IPS-NIHi7 (cell line): ENCODE results near the gene MIF.
"Not testable (repeated sequence)": the region's sequence is repeated elsewhere in the genome, so short reads cannot be mapped to it uniquely, and the experiment has no call there.

Experiments
- DNase-seq: peaks from one replicate; pipeline ENCODE4 v3.0.0; 2012; ENCODE audit warnings: mixed read lengths; ENCODE audit errors: extremely low spot score

Gene MIF

DNA sequence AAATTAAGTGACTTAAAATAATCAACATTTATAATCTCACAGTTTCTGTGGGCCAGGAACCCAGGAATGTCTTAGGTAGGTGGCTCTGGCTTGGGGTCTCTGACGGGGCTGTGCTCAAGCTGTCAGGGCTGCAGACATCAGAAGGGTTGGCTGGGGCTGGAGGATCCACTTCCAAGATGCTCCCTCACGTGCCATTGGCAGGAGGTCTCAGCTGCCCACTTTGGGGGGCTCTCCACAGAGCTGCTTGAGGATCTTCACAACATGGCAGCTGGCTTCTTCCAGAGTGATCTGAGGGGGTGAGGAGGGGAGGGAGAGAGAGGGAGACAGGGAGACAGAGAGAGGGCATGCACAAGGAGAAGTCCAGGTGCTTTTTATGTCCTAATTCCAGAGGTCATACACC lies 18.4 kb upstream of the MIF start:
- DNase-seq = no peak

DNA sequence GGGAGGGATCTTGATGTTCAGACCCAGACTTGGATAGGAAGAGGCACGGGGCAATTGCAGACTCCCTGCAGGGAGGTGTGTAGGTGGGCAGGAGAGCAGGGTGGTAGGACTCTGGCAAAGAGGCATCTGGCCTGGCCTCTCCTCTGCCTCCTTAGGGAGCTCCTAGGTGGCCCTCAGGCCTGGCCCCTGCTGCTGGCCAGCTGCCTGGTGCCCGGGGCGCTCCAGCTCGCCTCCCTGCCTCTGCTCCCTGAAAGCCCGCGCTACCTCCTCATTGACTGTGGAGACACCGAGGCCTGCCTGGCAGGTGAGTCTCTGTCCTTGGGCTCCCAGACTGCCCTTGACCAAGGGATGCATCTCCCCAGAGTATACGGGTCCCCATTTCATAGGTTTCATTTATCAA lies 16.6 kb upstream of the MIF start:
- no peak for DNase-seq

DNA sequence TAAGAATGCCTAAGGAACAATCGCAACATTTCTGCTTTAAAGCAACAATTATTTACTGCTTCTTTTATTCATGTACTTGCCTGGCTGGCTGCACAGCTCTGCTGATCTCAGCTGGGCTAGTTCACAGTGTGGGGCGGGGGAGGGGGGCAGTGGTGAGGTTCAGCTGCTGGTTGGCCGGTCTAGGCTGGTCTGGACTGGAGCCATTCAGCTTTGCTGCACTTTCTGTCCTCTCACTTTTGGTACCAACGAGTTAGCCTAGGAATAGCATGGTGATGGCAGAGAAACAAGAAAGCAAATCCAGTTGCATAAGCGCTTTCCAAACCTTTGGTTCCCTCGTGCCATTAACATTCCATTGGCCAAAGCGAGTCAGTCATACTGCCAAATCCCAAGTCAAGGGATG lies 16.0 kb upstream of the MIF start:
- DNase-seq = no peak

DNA sequence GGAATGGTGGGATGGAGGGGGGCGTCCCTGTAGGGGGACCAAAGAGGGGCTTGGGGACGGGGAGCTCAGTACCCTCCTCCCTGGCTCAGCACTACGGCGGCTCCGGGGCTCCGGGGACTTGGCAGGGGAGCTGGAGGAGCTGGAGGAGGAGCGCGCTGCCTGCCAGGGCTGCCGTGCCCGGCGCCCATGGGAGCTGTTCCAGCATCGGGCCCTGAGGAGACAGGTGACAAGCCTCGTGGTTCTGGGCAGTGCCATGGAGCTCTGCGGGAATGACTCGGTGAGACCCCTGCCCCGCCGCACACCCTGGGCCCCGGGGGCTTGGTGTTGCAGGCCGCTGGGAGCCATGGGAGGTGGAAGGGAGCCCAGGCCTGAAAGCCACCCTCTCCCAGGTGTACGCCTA lies 11.8 kb upstream of the MIF start:
- no peak for DNase-seq

DNA sequence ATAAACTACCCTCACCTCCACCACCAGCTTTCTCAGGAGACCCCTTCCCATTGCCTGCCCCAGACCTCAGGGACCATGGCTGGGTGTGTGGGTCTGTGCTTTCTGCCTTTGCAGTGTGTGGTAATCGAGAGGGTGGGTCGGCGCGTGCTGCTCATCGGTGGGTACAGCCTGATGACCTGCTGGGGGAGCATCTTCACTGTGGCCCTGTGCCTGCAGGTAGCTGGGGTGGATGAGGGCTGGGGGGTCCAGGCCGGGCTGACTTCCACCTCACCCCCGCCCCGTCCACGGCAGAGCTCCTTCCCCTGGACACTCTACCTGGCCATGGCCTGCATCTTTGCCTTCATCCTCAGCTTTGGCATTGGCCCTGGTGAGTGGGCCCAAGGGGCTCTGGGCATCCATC lies 10.5 kb upstream of the MIF start:
- DNase-seq = no peak

DNA sequence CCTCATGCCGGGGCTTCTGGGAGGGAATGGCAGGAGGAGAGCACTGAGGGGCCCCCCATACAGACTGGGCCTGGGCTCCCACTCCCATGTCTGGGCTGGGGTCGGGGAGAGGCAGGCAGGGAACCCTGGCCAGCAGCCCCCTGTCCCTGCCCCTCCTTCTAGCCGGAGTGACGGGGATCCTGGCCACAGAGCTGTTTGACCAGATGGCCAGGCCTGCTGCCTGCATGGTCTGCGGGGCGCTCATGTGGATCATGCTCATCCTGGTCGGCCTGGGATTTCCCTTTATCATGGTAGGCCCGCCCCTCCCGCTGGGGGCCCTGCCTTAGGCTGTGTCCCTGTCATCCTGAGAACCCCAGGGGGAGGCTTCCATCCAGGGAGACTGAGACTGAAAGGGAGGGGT lies 10.0 kb upstream of the MIF start:
- DNase-seq = no peak

DNA sequence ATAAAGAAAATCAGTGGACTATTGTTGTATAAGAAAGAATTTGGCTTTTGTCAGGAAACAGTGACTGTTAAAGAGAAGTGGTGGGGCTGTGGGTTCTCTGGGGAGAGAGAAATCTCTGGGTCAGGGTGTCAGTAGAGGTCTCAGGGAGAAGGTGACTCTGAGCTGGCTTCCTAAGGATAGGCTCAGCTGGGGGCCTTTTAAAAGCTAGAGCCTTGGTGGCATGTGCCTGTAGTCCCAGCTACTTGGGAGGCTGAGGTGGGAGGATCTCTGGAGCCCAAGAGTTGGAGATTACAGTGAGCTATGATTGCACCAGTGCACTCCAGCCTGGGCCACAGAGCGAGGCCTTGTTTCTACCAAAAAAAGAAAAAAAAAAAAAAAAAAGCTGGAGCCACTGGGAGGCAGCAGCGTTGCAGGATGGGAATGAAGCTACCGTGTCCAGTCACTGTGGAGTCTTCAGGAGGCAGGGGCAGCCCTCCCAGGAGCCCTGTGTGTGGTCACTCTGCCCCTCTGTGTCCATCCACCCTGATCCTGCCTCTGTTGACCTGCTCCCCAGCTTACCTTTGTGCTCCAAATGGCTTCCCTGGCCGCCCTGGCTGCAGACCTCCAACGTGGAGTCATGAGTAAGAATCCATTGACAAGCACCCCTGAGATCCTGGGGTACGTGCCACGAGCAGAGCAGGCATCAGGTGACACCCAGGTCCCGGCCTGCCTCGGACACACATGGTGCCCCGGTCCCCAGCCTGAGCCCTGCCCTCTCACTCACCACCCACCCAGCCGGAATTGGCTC lies 5.4 kb upstream of the MIF start:
- DNase-seq = peak; percentile 56

DNA sequence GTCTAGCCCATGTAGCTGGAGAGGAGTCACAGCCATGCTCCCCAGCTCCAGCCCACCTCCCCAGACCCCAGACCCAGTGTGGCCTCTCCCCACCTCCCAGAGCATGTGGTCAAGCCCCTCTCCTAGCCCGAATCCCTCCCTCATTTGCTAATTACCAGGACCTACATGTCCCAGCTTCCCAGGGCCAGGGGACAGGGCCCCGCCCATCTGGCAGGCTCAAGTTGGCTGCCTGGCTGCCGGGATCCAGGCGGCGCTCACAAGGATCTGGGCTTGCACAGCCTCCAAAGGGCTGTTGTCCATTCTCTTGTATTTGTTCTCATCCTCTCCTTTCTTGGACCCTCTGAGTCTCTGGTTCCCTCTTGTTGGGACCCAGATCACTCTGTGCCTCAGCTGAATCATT lies 4.6 kb upstream of the MIF start:
- DNase-seq = no peak

DNA sequence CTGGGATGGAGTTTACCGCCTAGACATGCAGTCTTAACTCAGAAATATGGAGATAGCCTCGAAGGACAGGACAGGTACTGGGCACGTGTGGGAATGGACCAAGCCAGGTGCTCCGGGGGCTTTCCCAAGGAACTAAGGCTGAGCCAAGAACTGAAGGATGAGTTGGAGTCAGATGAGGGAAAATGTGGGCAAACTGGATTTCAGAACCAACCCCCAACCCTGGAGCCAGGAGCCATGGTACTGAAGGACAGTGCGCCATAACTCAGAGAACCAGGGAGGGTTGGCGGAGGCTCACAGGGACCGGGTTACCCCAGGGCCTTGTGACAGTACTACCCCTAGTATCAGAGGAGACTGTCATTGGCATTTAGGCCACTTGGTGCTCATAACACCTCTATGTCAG lies 2.5 kb upstream of the MIF start:
- no peak for DNase-seq

DNA sequence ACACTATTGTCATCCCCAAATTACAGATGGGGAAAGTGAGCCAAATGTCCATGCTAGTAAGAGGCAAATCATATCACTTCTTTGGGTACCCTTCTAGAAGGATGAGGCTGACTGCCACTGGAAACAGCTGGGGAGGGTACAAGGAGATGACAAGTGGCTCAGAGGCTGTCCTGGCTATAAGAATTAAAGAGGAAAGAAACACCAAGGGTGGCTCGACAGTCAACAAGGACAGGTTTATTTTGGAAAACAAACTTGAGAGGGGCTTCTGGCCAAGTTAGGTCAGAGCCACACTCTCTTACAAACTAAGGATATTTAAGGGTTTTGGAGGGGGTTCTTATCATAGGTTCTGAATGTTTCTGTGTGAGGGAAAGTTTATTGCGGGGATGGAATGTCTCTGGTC lies 2.1 kb upstream of the MIF start:
- DNase-seq = no peak

DNA sequence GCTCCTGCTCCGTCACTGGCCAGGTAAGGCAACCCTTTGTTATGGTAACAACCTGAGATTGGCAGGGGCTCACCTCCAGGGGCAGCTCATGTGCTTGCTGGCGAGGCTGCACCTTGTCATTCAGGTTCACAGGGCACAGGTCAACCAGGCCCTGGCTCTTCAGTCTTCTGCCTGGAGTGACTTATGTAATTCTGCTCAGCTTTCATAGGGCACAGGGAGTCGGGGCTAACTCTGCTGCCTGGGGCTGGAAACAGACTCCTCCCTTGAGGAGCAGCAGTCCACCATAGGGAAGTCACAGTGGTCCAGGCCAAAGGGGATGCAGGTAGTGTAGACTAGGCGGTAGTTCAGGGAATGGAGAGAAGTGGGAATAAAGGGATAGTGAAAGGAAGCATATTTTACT lies 1.5 kb upstream of the MIF start:
- no peak for DNase-seq

DNA sequence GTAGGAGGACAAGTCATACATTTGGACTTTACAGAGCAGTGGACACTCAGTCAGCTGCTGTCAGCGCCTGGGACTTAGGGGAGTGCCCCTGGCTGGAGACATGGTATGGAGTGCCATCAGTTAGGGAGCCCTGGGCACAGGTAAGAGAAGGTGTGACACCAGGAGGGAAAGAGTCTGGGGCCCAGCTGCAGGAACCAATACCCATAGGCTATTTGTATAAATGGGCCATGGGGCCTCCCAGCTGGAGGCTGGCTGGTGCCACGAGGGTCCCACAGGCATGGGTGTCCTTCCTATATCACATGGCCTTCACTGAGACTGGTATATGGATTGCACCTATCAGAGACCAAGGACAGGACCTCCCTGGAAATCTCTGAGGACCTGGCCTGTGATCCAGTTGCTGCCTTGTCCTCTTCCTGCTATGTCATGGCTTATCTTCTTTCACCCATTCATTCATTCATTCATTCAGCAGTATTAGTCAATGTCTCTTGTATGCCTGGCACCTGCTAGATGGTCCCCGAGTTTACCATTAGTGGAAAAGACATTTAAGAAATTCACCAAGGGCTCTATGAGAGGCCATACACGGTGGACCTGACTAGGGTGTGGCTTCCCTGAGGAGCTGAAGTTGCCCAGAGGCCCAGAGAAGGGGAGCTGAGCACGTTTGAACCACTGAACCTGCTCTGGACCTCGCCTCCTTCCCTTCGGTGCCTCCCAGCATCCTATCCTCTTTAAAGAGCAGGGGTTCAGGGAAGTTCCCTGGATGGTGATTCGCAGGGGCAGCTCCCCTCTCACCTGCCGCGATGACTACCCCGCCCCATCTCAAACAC lies 850 bp upstream of the MIF start:
- DNase-seq = no peak

DNA sequence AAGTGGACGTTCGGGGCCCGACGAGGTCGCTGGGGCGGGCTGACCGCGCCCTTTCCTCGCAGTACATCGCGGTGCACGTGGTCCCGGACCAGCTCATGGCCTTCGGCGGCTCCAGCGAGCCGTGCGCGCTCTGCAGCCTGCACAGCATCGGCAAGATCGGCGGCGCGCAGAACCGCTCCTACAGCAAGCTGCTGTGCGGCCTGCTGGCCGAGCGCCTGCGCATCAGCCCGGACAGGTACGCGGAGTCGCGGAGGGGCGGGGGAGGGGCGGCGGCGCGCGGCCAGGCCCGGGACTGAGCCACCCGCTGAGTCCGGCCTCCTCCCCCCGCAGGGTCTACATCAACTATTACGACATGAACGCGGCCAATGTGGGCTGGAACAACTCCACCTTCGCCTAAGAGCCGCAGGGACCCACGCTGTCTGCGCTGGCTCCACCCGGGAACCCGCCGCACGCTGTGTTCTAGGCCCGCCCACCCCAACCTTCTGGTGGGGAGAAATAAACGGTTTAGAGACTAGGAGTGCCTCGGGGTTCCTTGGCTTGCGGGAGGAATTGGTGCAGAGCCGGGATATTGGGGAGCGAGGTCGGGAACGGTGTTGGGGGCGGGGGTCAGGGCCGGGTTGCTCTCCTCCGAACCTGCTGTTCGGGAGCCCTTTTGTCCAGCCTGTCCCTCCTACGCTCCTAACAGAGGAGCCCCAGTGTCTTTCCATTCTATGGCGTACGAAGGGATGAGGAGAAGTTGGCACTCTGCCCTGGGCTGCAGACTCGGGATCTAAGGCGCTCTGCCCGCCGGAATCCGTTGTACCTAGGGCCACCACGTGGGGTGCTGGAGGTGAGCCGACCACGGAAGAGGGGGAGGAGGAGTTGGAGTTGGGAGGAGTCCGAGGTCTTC lies 771 bp downstream of the MIF start:
- DNase-seq = peak; percentile 83

DNA sequence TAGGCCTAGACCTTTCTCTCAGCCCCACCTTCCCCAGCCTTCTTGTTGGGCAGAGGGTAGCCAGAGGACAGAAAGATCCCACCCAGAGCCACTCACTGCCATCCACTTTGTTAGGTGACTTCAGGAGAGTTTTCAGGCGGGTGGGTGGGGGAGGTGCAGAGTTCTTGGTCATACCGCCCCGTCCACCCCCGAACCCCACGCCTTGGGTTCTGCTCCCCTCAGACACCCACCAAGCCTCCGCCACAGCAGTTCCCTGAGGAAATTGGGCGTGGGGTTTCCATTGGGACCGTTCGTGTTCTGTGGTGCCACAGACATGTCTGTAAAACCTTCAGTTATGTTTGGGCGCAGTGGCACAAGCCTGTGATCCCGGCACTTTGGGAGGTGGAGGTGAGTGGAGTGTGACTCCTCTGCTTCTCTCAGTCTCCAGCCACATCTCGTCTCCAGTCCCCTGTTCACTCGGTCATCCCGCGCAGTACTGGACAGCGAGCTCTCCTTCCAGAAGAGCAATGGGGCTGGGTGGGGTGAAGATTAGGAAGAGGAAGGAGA lies 1.5 kb downstream of the MIF start:
- DNase-seq = no peak

DNA sequence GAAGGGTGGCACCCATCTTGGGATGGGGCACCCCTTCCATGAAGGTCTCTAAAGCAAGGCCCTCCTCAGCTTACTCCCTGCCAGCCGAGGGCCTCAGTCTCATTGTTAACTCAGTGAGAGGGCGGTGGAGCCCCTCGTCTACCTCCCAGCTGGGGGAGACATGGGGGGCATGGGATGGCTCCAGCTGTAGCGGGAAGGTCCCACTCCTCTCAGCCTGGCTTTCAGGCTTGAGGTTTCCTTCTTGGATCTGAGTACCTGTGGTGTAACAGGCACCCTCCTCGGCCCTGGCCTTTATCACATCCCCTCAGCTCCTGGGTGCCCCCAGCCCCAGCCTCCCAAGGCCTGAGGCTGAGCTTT lies 2.0 kb downstream of the MIF start:
- no peak for DNase-seq

DNA sequence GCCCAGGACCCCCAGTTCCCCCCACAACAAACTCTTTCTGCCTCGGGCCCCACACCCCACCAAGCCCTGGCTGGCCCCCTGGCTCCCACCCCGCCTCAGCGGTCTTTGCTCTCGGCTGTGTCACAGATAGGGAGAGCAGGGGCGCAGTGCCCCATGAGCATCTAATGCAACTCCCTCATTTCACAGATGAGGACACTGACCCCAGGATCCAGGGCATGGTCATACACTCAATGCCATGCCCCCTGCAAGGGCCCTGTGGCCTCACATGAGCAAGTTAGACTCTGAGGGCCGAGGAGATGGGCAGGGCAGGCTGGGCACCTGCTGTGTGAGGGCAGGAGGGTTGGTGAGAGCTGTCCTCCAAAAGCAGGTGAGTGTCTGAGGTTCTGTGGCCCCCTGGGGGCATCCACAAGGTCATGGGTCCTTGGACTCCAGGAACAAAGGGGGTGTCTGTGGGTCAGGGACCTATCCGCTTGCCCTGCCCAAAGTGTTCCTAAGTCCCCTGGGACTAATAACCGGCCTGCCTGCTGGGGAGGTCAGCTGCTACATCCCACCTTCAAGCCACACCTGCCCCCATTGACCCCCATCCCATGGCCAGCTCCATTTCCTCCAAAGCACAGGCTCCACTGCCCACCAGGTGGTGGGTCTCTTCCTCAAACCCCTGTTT lies 2.5 kb downstream of the MIF start:
- no peak for DNase-seq

DNA sequence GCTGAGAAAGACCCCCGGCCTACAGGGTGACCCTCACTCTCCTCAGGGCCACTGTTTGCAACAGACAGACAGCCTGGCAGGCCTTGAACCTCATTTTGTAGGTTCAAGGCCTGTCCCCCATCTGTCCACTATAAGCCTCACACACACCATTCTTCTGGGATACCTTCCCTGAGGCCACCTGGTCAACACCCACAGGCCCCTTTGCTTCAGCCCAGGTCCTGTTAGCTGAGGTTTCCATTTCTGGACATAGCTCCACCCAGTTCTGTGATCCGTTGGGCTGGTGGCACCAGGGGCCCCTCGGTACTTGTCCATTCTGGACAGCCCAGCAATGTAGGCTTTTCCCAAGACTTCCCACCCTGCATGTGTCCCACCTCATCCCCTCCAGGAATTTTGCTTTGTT lies 3.1 kb downstream of the MIF start:
- DNase-seq = no peak

DNA sequence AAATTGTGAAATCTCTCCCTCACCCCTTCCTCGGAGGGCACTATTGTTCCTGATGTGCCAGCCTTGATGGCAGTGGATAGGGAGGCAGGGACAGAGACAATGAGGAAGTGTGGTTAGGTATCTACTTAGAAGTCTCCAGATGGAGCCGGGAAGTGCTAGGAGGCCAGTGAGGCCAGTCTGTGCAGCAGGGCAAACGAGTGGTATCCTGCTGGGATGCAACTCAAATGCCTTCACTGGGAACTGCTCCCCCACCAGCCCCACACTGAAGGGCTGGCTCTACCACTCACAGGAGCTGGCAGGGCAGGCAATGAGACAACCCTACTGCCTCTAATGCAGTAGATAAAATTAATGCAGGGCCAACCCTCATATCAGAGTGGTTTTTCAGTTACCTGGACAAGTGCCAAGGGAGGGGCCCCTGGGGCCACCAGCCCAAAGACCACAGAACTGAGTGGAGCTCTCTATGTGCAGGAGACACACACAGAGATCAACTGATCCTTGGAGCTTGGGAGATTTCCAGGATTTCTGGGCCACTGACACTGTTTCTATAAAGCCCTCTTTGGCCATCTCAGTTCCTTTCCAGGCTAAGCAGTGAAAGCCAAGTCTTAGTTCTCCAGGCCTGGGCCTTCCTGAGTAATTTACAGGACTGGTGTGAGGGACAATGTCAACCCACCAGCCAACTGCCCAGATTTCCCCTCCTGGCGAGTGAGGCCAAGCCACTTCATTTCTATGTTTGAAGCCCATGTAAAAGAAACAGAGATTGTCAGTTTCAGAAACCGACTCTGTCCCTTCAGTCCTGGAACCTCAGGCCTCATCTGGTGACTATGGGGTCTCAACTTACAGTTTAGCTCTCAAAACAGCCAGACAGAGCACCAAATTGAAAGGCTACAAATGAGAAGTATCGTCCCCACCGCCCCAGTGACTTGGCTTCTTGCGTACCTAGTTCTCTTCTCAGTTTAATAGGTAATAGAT lies 4.1 kb downstream of the MIF start:
- DNase-seq = no peak

DNA sequence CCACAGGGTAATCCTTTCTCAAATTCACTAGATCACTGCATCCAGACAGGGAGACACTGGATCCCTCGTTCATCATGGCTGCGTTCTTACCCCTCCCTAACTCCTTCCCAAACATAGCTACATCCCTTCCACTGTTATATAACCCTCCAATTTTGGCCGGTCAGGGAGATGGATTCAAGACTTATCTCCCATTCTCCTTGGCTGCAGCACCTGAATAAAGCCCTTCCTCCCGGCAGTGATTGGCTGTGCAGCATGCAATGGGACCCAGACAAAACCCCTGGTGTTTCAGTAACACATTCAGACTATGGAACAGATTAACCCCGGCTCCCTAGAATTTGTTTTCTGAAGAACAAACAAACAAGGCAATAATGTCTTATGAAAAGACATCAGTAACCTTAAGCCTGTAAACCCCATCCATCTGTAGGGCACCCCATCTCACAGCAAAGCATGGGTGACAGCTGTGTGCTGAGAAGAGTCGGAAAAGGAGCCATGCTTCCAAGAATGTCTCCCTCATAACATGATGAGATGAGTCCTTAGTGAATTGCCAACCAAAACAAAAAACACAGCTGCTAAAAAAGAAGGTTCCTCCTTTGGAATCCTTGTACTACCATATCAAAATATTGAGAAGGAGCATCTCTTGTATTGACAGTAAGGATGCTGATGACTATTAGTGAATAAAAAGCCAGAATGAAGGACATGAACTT lies 5.0 kb downstream of the MIF start:
- DNase-seq = no peak

DNA sequence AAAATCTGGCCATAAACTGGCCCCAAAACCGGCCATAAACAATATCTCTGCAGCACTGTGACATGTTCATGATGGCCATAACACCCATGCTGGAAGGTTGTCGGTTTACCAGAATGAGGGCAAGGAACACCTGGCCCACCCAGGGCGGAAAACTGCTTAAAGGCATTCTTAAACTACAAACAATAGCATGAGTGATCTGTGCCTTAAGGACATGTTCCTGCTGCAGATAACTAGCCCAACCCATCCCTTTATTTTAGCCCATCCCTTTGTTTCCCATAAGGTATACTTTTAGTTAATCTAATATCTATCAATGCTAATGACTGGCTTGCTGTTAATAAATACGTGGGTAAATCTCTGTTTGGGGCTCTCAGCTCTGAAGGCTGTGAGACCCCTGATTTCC lies 6.0 kb downstream of the MIF start:
- DNase-seq = not testable (repeated sequence)
